Left ventricle myocardium inferior (tissue), 1 donor: Measurements from ENCODE around the gene ZNF236. TPM values are rescaled to one million over a fixed set of nuclear protein-coding genes. Genes with fewer than 3 reads are reported as not detected.

Experiments
- DNase-seq: peaks from one replicate; pipeline ENCODE4 v3.0.0-alpha.2; 2020
- H3K27ac ChIP-seq: fragments of 200-600 bp; replicated peaks from 2 replicates; pipeline ENCODE4 v1.8.0; 2021
- H3K27me3 ChIP-seq: fragments of 200-600 bp; 2 replicates; pipeline ENCODE4 v1.8.0; 2021; ENCODE audit warnings: low read depth
- H3K36me3 ChIP-seq: fragments of 200-600 bp; 2 replicates; pipeline ENCODE4 v1.8.0; 2021
- H3K4me1 ChIP-seq: fragments of 200-600 bp; 2 replicates; pipeline ENCODE4 v1.8.0; 2021
- H3K4me3 ChIP-seq: fragments of 200-600 bp; 2 replicates; pipeline ENCODE4 v1.8.0; 2021; ENCODE audit warnings: mild to moderate bottlenecking, moderate library complexity
- H3K9me3 ChIP-seq: fragments of 200-600 bp; replicated peaks from 2 replicates; pipeline ENCODE4 v1.8.0; 2021
- CTCF ChIP-seq: fragments of 200-600 bp; IDR thresholded peaks from 2 replicates; pipeline ENCODE4 v1.8.0; 2021; ENCODE audit warnings: antibody characterized with exemption, mild to moderate bottlenecking, borderline replicate concordance
- intact Hi-C: fragments of 100-400 bp; cut with micrococcal nuclease; formaldehyde crosslinking; loops from one replicate; pipeline ENCODE4 v1.11.0; 2022
- total RNA-seq: library from RNA; stranded (reverse); fragmentation: NEBNext Ultra II Directional; extraction: Animal tissue kit (Norgen Biotek cat#: 25700); gene quantifications from one replicate; pipeline ENCODE4 v1.2.1, GENCODE V29; 2021
- donor health status: DM: no; HTN: yes; CAD: no; lungs with severe emphysema.

ZNF236 gene
- total RNA-seq, 1 donor from 2014 or later: 10.6 TPM

DNA sequence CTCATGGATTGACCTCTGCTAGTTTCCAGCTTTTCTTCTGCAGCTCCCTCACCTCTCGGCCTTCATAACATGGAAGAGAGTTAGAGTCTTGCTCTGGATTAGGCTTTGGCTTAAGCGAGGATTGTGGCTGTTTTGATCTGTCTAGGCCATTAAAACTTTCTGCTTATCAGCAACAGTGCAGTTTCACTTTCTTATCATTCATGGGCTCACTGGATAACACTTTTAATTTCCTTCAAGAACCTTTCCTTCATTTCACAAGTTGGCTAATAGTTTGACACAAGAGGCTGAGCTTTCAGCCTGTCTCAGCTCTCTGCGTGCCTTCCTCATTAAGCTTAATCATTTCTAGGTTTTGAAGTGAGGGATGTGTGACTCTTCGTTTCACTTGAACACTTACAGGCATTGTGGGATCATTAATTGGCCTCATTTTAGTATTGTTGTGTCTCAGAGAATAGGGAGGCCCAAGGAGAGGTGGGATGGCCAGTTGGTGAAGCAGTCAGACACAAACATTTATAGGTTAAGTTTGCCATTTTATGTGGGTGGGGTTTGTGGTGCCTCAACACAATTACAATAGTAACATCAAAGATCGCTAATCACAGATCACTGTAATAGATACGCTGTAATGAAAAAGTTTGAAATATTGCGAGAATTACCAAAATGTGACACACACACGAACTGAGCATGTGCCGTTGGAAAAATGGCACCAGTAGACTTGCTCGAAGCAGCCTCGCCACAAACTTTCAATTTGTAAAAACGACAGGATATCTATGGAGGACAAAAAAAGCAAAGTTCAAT lies 129.3 kb downstream of the ZNF236 start:
- DNase-seq: no peak

GRCh38 chr18:76952747-76953146 lies 130.4 kb downstream of the ZNF236 start:
- no peak for DNase-seq
- Histone ChIP-seq H3K4me3 (no peak overlapping the region), H3K9me3 (no peaks in the 10 kb centered on the region), H3K36me3 (peaks cover 54% of the 10 kb centered on the region), H3K27ac (no peak overlapping the region), H3K27me3 (no peaks in the 10 kb centered on the region), H3K4me1 (peaks cover 14% of the 10 kb centered on the region)
- intact Hi-C loops: no loop called here
- TF ChIP-seq CTCF: no peak

More for the DNA sequence above, 129.3 kb downstream of the ZNF236 start:
- intact Hi-C loops: no loop called here
- Histone ChIP-seq H3K27me3 (no peaks in the 10 kb centered on the region), H3K4me1 (peaks cover 14% of the 10 kb centered on the region), H3K9me3 (no peaks in the 10 kb centered on the region), H3K4me3 (no peak overlapping the region), H3K27ac (no peak overlapping the region), H3K36me3 (peaks cover 53% of the 10 kb centered on the region)
- TF ChIP-seq CTCF: no peak

DNA sequence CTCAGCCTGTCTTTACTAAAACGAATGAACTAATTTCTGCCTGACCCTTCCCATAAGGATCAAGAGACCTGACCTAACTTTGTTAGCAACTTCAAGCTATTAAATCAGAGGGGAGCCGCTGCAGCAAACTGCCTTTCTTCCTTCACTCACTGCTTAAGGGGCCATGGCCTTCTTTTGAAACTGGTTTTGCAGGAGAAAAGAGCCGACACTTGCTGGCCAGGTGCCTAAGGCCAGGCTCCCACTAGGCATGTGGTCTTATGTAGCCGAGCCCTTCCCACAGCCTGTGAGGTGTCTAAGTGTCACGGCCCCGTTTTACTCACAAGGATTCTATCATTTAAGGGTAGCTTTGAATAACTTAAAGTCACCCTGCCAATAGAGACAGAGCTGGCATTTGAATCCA lies 130.8 kb downstream of the ZNF236 start:
- Histone ChIP-seq H3K4me1 (peaks cover 15% of the 10 kb centered on the region), H3K27me3 (no peaks in the 10 kb centered on the region), H3K36me3 (peaks cover 52% of the 10 kb centered on the region), H3K4me3 (no peak overlapping the region), H3K27ac (peak overlapping the region; percentile 43), H3K9me3 (no peaks in the 10 kb centered on the region)
- no peak for TF ChIP-seq CTCF
- DNase-seq: no peak
- intact Hi-C loops: no loop called here

GRCh38 chr18:76953583-76954233 lies 131.4 kb downstream of the ZNF236 start:
- DNase-seq: peak; percentile 67
- Histone ChIP-seq H3K27me3 (no peaks in the 10 kb centered on the region), H3K36me3 (peaks cover 52% of the 10 kb centered on the region), H3K9me3 (no peaks in the 10 kb centered on the region), H3K4me3 (no peak overlapping the region), H3K4me1 (peaks cover 21% of the 10 kb centered on the region), H3K27ac (peak overlapping the region; percentile 43)
- TF ChIP-seq CTCF: no peak
- intact Hi-C loops: no loop called here

- TF ChIP-seq CTCF: no peak
- H3K9me3 ChIP-seq: no peaks in the 10 kb centered on the region
- no peak overlapping the region for H3K27ac ChIP-seq
- no peak overlapping the region for H3K4me3 ChIP-seq
- no peak for DNase-seq
- intact Hi-C loops: no loop called here
- H3K36me3 ChIP-seq: peaks cover 48% of the 10 kb centered on the region
- H3K27me3 ChIP-seq: no peaks in the 10 kb centered on the region
- peaks cover 28% of the 10 kb centered on the region for H3K4me1 ChIP-seq
These were observed 133.3 kb downstream of the ZNF236 start for GRCh38 chr18:76955524-76956170.
